SKM-1 treated with dmso at 0.1 percent for 144 hours (cell line): ENCODE measurements around the gene CHRNA3.
"Not testable (repeated sequence)": the region's sequence is repeated elsewhere in the genome, so short reads cannot be mapped to it uniquely, and the experiment has no call there.

Source experiments
- DNase-seq: peaks from one replicate; lab custom pipeline; 2025; ENCODE audit not compliant: unreplicated experiment; lab: John Stamatoyannopoulos, UW

CHRNA3 gene

DNA sequence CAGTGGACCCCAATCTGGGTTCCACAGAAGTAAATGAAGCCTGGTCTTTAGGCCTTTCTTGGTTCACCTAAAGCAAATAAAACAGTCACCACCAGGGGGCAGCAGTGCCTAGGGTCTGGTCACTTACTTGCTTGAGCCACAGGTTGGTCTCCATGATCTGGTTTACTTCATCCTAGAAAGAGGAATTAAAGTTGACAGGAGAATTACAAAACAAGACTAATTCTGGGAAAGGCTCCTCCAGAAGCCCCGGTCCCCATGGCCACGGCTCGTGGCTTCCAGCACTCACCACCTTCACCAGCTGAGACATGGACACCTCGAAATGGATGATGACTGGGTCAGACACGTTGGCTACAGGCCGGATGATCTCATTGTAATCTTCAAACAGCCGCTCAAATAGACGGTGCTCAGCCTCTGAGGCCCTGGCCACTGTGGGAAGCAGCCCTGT, 2.3 kb downstream of the CHRNA3 start:
- DNase-seq: peak; percentile 61

DNA sequence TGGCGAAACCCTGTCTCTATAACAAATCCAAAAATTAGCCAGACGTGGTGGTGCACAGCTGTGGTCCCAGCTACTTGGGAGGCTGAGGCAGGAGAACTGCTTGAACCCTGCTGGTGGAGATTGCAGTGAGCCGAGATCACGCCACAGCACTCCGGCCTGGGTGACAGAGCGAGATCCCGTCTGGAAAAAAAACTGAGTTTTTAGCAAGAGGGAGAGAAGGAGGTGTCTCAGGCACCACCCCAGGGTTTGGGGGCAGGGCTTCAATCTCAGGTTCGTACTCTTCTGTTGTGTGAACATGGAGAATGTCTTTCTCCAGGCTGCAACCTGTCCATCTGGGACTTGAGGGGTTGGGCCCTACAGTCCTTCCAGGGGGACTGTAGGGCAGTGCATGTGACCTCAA, 2.7 kb downstream of the CHRNA3 start:
- no peak for DNase-seq

DNA sequence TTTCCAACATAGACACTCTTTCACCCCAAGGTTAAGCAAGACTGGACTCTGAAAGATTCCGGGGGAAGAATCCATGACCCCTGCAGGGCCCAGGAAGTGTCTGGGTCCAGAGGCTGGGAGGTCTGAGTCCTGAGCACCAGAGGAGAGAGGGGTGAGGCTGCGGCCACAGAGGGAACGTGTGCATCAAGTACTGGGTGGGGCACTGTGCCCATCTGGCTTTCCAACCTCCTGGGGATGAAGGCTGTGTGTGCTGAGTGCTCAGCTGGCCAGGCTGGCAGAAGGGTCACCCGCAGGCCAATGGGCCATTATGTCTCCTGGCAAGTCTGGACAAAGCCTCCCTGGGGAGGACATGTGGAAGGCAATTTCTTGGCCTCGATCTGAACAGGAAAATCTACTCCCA, 3.3 kb downstream of the CHRNA3 start:
- no peak for DNase-seq

DNA sequence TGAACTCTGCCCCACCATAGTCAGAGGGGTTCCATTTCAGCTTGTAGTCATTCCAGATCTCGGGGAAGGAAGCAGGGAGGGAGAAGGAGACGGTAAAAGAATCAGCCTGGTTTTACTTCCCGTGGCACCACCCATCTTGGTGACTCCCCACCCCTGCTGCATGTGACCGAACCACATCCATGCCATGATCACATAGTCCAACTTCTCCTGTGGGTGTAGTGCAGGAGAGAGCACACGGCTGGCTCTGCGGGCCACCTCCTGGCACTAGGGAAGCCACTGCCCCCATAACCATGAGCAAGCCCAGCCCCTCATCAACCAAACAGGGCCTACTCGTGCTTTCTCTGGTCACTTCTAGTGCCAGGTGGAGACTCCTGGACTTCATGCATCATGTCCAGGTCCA, 3.7 kb downstream of the CHRNA3 start:
- no peak for DNase-seq

DNA sequence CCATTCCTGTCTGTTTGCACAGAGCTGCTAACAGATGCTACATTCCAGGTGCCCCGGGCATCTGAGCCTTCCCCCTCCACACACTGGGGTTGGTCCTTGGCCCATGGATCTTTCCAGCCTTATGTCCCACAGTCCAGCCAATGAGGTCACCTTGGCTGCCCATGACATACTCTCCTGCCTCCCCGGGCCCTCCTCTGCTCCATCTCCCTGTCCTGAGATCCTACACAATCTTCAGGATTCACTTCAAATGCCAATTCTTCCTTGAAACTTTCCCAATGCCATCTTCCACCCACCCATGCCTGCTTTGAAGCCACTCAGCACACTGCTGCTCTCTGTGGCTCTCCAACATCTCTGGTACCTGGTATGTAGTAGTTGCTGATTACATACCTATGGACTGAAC, 4.3 kb downstream of the CHRNA3 start:
- DNase-seq: no peak

DNA sequence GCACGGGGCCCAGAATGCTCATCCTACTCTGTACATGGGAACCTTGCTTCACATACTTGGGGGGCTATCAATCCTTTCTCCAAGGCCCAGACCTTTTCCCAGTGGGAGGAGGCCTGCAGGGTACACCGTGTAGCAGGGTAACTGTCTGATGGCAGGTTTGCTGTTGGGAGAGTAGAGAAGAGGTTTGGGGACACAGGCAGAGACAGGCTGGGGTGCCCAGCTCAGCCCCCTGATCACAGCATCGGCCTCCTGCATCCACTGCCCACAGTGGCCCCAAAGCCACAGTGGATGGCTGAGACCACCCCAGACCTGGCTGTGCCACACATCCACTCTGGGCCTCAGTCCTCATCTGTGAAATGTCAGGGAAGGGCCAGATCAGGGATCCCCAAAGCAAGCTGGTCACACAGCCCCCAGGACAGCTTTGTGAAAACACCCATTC, 5.6 kb downstream of the CHRNA3 start:
- no peak for DNase-seq

DNA sequence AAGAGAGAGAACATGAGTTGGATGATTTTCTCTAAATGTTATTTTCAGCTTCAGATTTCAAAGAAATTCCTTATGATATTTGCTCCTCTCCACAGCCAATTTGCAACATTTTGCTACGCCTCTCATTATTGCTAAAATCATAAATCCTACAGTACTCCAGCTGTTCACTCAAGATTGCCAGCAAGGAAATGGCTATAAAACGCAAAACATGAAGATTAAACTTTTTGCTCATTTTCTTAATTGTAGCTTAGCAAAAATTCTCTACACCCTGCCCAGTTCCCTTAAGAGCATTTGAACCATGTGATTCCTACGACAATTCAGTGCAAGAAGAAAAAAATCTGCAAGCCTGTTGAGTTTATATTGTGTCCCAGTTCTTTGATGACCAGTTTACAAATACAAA, 6.8 kb downstream of the CHRNA3 start:
- DNase-seq: no peak

DNA sequence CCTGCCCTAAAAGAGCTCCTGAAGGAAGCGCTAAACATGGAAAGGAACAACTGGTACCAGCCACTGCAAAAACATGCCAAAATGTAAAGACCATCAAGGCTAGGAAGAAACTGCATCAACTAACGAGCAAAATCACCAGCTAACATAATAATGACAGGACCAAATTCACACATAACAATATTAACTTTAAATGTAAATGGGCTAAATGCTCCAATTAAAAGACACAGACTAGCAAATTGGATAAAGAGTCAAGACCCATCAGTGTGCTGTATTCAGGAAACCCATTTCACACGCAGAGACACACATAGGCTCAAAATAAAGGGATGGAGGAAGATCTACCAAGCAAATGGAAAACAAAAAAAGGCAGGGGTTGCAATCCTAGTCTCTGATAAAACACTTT, 11.2 kb downstream of the CHRNA3 start:
- not testable (repeated sequence) for DNase-seq

DNA sequence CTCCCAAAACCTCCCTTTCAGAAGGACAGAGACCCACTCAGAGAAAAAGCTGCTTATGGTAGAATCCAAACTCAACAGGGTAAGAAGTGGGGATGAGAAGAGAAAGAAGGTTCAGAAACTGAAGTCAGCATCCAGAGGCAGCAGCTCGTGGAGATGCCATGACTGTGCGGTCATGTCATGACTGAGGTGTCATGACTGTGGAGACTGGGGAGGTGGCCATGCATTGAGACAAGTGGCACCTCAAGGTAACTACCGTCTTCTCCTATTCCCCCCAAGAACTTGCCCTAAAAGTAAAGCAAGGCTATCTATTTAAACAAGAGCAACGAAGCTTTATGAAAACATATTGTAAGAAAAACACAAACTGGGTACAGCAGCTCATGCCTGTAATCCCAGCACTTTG, 15.1 kb downstream of the CHRNA3 start:
- DNase-seq: no peak

DNA sequence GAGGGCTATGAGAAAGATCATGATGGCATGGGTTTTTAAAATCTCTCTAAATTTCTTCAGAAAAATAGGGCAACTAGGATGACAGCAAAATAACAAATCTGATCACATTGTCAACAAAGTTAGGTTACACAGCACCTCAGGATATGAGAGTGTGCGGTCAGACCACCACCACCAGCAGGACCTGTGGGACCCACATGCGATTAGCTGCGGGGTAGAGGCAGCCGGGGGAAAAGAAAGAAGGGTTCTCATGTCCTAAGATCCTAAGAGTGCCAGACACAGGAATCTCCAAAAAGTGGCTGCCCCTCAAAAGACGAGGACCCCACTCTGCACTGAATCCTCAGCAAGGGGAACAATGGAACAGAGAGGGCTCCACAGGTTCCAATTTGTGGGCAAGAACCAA, 15.6 kb downstream of the CHRNA3 start:
- DNase-seq: no peak

DNA sequence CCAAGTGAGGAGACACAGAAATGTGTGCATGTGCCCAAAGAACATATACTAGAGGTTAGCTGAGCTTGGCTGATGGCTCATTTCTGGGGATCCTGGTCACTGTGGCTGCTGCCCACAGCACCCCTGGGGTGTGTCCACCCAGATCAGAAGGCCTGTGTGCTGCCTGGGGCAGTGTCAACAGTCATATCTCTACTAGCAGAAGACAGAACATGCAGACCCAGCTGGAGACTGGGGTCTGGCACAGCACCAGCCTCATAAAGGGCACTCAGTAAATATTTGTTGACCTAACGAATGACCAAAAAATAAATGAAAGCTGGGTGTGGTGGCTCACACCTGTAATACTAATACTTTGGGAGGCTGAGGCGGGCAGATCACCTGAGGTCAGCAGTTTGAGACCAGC, 16.4 kb downstream of the CHRNA3 start:
- DNase-seq: no peak

DNA sequence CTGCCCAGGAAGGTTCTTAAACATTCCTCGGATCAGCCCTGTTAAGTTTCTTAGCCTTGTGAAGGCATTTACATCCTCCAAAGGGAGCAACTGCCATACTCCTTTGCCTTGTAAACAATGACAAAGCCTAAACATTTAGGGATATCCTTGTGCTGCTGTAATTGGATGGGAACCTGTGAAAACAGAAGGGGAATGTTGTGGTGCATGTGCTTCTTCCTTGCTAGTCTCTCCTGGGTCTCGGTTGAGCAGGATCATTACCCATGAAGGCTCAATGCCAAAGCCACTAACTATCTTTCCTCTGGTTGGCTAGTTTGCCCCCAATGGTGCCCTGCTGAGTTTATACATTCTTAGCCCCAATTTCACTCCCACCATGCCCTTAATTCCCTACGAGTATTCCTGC, 17.3 kb downstream of the CHRNA3 start:
- DNase-seq: no peak

DNA sequence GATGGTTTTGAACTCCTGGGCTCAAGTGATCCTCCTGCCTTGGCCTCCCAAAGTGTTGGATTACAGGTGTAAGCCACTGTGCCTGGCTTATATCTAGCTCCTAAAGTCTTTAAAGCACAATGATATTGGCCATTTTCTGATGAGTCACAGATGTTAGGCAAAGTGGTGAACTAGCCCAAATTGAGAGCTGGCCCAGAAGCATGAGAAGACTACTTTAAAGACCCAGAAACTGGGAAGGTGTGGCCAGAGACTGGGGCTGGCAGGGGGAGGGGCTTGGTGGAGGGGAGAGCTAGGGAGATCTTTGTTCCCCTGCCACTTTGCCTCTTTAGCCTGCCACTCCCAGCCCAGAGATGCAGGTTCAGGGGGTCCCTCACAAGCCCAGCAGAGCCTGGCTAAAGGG, 21.6 kb downstream of the CHRNA3 start:
- DNase-seq: no peak

DNA sequence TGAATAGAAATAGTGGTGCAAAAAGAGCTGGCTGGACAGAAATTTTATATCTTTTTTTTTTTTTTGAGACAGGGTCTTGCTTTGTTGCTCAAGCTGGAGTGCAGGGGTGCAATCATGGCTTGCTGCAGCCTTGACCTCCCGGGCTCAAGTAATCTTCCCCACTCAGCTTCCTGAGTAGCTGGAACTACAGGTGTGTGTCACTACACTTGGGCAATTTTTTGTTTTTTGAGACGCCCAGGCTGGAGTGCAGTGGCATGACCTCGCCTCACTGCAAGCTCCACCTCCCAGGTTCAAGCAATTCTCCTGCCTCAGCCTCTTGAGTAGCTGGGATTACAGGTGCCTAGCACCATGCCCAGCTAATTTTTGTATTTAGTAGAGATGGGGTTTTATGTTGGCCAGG, 22.4 kb downstream of the CHRNA3 start:
- no peak for DNase-seq

DNA sequence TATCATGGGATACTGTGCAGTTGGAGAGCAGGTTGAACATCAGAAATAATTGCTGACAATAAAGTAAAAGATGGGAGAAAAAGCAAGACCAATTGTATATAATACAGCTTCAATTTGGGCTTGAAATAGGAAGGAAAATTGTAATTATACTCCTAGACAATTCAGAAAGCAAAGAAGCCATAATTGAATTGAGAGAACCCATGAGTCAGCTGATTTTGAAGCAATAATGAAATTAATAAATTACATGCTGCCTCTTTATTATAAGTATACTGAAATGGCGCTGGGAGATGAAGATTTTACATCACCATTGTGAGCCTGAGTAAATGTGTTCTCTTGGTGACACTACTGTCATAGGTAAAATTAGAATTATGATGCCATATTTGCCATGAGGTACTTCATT, 23.2 kb downstream of the CHRNA3 start:
- no peak for DNase-seq

DNA sequence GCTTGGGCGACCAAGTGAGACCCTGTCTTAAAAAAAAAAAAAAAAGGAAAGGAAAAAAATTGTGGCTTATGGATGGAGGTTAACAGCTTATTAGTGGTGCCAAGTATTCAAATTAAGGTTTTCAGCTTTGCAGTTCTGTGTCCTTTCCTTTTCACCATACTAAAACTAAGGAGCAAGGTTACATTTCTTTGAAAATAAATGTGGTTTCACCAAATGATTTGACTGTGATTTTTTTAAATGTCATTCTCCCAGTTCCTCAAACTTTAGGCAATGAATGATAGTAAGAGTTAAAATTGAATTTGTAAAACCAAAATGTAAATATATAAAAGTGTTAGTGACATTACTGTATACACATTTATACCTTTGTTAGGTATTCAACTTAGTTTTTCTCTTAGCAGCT, 45.9 kb downstream of the CHRNA3 start:
- DNase-seq: no peak

DNA sequence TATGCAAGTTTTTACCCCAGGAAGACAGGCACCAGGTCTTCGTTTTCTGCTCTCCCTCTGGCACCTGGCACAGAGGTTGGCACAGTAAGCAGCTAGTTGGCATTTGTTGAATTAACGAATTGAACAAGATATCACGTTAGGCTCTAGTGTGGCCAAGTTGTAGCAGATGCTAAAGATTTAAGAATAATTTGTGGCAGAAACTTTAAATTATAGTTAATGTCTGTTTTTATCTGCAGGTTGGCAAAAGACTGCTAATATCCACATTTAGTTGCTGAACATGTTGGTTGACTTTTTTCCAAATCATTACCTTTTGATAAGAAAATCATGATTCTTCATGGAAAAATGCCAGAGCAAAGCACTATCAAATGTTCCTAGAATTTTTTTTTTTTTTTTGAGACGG, 47.4 kb downstream of the CHRNA3 start:
- DNase-seq: no peak

DNA sequence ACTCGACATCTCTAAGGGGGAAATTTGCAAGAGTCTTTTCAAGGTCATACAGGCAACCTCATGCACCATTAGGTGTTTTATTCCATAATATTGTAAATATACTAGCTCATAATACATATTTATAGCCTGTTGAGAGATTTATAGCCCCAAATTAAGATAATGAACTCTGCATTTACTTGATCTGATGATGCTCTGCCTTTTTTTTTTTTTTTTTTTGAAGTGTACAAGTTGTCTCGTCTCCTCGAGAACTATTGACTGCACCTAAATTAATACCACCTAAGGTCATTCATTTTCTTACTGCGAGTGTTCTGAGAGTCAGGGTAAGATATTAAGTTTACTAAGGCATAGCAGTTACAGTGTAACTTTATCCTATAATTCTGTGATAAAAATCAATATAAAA, 49.4 kb downstream of the CHRNA3 start:
- DNase-seq: no peak

DNA sequence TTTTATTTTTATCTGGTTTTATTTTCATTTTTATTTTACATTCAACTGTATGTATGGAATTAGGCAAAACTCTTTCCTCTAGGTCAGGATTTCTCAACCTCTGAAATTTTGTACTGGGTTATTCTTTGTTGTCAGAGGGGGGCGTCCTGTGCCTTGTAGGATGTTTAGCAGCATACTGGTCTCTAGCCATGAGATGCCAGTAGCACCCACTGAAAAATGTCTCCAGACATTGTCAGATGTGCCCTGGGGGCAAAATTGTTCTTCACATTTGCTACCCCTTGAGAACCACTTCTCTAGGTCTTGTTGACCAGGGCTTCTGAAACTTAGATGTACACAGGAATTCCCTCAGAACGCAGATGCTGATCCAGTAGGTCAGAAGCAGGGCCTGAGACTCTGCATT, 50.1 kb downstream of the CHRNA3 start:
- no peak for DNase-seq

DNA sequence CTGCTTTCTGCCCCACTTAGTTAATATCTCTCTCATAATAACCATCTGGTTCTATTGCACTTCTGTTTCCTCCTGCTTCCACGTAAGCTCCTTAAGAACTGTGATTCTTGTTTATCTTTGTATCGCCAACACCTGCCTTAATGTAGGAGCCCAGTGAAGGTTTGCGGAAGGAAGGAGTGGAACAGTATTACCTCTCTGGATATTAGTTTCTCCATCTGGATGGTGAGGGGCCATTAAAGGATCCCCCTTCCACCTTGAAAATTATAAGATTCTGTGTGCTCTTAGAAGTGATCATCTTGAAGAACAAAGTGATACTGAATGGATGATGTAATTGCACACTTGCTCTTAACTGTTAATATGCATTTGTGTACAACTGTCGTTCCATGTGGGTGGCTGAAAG, 53.3 kb downstream of the CHRNA3 start:
- no peak for DNase-seq

DNA sequence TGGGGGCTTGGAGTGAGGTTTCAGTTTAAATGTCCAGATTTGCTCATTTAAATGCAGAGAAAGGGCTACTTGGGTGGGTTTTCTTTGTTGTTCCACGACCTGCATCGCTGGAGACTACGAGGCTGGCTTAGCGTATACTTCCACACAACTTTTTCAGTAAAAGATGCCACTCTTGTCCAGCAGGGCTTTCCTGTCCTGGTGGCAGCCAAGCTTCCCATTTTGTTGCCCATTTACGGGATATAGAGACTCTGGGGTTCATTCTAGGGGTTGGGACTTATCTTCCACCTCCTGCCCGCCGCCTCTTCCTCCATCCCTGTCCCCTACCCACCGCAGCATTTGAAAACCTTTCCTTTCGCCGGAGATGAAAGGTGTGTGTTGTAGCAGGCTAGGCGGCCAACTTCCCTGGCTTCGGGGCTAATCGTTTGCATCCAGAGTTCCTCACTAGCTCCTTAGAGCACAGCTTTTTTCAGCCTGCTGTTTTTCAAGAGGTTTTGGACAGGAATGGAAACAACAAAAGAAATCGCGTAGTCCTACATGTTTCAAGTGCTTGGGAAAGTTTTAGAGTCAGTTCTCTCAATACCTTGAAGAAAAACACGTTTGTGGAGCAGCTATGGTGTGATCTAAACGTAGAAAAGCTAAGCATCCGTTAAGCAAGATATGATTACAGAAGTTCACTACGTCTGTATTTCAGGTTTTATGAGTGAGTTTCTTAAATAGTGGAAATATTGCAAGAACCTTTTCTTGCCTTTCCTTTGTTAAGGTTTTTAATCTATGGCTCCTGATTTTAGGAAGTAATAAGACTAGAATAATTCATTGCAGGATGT, 54.6 kb downstream of the CHRNA3 start:
- DNase-seq: no peak

DNA sequence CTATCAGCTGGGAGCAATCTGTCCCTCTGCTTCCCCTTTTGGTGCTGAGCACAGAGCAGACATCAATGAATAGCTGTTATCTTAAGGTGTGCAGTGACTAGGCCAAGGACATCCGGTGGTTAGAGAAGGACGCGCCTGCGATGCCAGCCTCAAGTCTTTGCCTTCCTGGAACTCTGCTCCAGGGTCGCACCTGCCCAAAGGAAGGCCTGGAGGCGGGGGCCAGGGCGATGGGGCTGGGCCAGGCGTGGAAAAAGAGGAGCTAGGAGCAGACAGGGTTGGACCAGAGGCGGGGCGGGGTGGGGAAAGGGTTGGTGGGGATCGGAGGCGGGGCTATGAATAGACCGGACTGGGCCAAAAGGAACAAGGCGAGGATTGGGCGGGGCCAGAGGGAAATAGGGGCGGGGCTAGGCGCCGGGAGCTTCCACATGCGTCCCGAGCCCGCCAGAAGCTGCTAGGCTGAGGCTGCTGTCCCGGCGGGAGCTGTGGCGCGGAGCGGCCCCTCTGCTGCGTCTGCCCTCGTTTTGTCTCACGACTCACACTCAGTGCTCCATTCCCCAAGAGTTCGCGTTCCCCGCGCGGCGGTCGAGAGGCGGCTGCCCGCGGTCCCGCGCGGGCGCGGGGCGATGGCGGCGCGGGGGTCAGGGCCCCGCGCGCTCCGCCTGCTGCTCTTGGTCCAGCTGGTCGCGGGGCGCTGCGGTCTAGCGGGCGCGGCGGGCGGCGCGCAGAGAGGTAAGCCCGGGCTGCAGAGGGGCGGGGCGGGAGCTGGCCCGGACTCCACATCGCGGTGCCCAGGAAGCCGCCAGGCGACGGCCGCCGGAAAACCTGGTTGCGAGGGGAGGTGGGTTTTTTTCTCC, 55.5 kb downstream of the CHRNA3 start, which contains the start of gene CHRNA5:
TSS of gene CHRNA5 (plus strand) at position 424 of the 854 bp plus-strand sequence. CDS start at position 624, 200 bp downstream.
- DNase-seq: peak; percentile 76
